DMS 273 (cell line): Measurements from ENCODE around the gene CFAP46.
A peak's percentile ranks its signal among the peaks of the same experiment; 100 is the strongest.
"Not testable (repeated sequence)": the region's sequence is repeated elsewhere in the genome, so short reads cannot be mapped to it uniquely, and the experiment has no call there.

ENCODE experiments used
- DNase-seq: peaks from one replicate; lab custom pipeline; 2025; ENCODE audit not compliant: unreplicated experiment; lab: John Stamatoyannopoulos, UW

The CFAP46 gene

DNA sequence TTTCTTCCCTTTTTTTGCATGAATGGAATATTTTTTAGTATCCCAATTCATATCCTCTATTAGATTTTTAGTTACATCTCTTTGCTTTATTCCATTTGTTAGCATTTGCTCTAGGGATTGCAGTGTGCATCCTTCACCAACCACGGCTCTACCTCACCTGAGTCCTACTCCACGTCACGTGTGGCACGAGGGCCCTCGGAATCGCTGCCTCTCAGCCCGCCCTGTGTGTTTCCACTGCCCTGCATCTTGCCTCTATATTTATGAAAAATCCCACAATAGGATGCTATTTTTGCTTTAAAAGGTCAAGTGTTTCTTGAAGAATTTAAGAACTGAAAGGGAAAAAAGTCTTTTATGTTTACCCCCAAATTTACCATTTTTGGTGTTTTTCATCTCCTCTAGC, 41.0 kb downstream of the CFAP46 start:
- DNase-seq = no peak

- DNase-seq = no peak
These were observed 42.1 kb downstream of the CFAP46 start for GRCh38 chr10:132900211-132900756.

DNA sequence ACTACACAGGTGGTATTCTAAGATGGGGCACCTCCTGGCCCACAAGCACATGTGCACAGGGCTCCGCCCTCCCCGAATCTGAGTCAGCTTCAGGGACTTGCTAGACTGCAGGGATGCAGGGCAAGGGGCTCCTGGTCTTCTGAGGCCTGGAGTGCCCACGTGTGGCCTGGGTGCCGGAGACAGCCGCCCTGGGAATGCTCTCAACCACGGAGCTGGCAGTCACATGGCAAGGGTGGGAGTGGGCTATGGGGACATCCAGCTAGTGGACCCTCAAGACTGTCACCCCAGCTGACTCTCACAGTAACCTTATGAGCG, 42.7 kb downstream of the CFAP46 start:
- no peak for DNase-seq

DNA sequence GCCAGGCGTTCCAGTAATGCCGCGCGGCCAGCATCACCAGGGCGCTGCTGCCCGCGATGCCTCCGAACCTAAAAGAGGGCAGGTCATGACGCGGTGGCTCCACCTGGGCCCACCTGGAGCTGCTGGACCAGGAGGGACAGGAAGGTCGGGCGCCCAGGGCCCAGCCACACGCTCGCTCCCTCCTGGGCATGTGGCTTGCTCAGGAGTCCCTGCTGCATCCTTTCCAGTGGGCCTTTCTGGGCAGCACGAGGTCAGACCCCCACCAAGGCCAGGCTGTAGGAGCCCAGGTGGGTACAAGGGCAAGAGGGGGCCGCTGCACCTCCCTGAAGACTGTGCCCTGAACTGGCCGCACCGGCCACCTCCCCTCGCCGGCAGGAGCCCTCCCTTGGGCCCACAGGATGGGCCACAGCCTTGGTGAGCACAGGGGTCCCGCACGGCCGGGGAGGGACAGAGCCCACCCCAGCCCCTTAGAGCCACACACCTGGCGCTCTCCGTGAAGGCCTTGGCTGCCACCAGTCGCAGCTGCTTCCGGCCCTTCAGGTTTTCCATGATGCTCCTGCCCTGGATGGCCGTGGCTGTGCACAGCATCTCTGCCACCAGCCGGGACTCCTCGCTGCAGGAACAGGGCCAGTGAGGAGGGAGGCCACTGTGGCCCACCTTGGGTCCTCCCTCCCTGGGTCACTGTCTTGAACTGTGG, 43.2 kb downstream of the CFAP46 start:
- DNase-seq = no peak

DNA sequence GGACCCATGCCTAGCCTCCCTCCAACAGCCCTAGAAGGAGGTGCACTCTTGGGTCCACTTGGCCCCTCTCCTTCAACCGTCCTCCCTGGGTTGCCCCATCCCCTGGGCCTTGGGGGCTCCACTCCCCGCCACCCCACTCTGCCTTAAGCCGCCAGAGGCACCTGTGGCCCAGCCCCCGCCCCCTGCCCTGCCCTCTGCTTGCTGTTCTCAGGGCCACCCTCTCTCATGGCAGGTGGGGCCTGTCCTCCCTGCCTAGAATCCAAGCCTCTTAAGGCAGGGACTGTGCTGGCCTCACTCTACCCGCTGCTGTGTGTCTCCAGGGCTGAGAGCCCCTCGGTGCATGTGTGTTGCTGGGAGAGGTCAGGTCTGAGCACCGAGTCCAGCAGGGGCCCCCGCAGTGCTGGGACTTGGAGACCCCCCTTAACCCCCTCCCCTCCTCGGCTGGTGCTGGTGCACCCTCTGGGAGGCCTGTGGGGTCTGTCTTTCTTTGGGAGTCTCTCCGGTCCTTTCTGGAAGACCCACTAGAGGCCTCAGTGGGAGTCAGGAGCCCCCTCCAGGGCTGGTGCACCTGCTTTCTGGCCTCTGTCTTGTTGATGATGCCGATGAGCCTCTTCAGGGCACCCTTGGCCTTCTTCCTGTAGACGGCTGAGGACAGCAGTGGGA, 43.8 kb downstream of the CFAP46 start:
- DNase-seq = no peak

DNA sequence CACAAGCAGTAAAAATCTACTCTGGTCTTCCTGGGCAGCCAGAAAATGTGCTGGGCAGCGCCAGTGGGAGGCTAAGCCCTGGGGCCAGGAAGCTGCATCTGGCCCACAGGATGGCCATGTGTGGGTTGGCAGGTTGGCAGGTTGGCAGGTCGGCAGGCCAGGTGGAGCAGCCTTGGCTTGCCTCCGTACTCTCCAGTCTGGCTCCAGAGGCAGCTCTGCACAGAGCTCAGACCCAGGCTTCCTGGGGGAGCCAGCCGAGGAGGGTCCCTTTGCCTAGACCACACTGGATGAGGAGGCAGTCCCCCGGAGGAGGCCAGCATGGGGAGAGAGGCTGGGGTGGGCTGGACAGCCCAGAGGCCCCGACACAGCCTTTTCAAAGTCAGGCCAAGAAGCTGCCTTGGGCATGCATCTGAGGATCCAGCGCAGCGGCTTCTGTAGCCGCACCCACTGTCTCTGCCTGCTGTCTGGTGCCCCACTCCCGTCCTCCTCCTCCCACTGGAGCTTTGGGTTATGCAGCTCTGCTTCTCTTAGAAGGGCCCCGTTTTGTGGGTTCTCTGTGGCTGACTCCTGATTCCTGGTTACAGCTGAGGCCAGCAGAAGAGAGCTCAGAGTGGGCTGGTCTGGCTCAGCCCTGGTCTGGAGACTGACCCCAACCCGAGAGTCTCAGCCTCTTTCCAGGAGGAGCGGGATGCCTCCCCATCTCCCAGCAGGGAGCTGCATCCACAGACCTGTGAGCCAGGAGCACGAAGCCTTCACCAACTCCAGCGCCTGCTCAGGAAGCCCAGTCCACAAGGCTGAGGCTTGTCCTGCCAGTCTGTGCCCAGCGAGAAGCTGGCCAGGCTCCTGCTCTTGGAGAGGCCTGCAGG, 44.6 kb downstream of the CFAP46 start:
- no peak for DNase-seq

DNA sequence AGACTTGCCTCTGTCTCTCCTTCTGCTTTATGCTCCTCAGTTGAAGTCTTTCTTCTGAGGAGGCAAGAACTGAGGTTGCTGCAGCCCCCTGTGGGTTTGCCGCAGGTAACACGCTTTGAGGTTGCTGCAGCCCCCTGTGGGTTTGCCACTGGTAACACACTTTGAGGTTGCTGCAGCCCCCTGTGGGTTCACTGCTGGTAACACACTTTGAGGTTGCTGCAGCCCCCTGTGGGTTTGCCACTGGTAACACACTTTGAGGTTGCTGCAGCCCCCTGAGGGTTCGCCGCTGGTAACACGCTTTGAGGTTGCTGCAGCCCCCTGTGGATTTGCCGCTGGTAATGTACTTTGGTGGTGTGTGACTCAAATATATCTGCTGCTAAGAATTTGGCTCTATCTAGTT, 48.6 kb downstream of the CFAP46 start:
- DNase-seq = peak; percentile 40

DNA sequence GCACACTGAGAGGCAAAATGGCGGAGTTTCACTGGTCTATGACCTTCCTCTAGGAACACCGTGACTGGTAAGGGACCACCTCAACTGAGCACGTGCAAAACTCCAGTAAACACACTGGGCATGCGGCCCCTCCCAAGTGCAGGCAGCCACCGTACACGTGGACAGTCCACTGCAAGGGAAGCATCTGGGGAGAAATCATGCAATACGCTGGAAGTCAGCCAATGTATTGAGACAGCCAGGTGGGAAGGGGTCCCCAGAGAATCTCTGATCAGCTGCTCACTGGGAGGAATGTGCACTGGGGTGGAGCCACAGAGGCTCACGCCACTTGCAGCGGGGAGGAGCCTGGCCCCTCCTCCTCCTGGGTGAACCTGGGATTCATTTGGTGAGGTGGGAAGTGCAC, 49.3 kb downstream of the CFAP46 start:
- peak; percentile 29 for DNase-seq

DNA sequence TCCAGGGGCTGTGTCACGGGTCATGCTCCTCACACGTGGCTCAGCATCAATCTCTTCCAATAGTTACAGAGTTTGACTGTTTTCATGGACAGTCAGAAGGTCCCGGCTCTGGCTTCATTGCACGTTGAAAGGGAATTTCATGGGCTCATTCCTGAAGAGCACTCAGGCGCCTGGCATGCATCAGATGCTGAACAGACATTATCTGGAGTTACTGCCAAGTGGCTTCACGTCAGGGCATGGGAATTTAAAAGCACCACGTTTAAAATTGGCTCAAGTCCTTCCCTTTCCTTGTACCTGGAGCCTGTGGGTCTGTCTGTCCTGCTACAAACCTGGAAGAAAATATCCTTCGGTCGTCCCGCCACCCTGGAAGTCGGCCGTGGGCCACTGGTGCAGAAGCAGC, 50.4 kb downstream of the CFAP46 start:
- DNase-seq = no peak

DNA sequence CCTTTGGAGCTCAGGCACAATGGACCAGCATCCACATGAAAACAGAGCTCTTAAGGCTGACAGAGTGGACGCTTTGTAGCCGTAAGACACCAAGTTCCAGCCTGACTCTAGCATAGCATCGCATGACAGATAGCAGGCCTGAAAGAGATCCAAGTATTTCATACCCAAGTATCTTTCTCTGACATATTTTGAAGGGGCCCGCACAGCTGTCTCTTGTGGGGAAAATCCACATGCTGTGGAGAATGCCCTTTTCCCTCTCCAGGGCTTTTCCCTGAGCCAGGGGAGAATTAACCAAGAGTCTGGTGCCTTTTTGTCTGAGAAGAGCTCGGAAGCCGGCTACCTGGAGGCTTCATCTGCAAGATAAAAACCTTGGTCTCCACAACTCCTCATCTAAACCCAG, 51.0 kb downstream of the CFAP46 start:
- DNase-seq = no peak

DNA sequence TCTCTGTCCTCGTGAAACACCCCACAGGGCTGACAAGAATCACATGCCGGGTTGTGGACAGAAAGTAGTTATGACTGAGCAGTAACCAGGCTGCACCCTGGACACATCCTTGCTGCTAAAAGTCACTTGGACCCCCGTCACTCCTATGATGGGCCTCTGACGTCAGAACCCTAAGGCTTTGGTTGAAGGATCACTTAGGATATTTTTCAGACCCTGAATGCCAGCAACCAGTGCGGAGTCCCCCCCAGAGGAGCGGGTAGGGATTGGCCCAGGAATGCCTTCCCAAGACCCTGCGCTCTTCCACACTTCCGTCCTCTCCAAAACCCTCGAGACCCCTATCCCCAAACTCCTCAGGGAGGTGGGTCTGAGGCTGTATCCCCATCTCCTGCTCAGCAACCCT, 52.1 kb downstream of the CFAP46 start:
- DNase-seq = no peak

DNA sequence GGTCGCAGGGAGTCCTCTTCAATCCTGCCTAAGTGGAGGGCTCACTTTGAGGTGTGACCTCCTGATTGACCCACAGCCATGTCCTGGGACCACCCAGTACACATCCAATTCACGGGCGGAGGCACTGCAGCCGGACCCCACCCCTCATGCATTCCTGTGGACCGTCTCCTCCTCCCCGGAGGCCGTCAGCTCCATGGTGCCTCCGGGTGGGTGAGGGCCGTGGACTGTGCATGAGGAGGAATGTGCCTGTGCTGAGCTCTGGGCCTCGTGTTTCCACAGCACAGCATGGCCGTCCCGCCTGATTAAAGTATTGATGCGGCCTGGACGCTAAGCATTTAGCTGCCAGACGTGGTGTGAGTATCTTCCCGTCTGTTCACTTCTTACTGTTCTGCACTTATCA, 52.8 kb downstream of the CFAP46 start:
- no peak for DNase-seq

DNA sequence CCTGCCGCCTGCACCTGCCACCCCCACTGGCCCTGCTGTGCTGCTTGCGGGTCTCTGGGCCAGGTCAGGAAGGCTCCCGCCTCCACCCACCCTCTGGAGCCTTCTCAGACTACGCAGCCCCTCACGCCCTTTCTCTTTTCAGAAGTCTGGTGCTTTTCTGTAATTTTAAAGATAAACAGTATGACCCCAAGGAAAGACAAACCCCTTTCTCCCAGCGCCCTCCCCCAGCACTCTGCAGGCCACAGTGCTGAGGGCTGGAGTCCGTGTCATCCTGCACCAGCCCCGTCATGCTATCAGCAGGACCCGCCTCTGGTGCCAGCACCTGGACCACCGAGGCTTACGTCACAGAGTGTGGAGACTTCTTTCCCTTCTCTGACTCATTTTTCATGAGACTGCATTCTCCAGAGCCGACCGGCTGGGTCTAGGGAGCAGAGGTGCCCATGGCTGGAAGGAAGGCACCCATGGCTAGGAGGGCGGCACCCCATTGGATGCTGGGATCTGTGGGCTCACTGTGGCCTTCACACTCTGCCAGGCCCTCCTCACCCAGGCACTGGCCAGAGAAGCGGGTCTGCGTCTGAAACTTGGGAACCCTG, 53.4 kb downstream of the CFAP46 start:
- no peak for DNase-seq

DNA sequence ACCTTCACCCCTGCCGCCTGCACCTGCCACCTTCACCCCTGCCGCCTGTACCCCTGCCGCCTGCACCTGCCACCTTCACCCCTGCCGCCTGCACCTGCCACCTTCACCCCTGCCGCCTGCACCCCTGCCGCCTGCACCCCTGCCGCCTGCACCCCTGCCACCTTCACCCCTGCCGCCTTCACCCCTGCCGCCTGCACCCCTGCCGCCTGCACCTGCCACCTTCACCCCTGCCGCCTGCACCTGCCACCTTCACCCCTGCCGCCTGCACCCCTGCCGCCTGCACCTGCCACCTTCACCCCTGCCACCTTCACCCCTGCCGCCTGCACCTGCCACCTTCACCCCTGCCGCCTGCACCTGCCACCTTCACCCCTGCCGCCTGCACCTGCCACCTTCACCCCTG, 53.9 kb downstream of the CFAP46 start:
- not testable (repeated sequence) for DNase-seq

- peak; percentile 18 for DNase-seq
These were observed 55.9 kb downstream of the CFAP46 start for GRCh38 chr10:132886211-132887099.

DNA sequence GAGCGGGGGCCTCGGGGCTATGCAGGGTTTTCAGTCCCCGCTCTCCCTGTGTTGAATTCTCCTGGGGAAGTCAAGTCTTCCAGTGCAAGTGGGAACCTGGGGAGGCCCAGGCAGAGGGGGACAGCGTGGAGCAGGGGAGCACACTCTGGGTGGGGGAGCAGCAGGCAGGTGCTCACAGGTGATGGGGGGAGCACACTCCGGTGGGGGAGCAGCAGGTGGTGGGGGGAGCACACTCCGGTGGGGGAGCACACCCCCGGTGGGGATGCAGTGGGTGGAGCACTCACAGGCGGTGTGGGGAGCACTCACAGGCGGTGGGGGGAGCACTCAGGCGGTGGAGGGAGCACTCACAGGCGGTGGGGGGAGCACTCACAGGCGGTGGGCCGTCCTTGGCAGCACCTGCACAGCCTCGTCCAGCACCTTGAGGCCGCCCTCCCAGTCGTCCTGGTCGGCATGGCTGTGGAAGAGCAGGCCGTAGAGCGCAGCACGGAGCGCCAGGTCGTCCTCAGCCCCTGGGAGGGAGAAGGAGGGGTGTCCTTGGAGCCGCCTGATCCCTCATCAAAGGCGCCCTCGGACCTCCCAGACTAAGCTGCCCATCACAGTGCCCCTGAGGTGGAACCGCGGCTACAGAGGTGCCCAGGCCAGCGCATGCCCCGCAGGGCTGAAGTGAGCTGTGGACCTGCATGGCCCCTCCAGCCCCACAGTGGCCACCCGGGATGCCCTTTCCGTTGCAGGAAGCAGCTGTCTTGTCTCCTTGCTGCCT, 56.7 kb downstream of the CFAP46 start:
- no peak for DNase-seq

GRCh38 chr10:132884691-132885271, 57.6 kb downstream of the CFAP46 start:
- DNase-seq = no peak

- DNase-seq = no peak
These were observed 58.3 kb downstream of the CFAP46 start for GRCh38 chr10:132884041-132884440.

GRCh38 chr10:132883391-132883881, 58.9 kb downstream of the CFAP46 start:
- no peak for DNase-seq
